COLO668 (cell line): ENCODE results near the gene HES5.
A peak's percentile ranks its signal among the peaks of the same experiment; 100 is the strongest.

Experiments
- DNase-seq: peaks from one replicate; lab custom pipeline; 2025; ENCODE audit not compliant: unreplicated experiment; lab: John Stamatoyannopoulos, UW

The HES5 gene

DNA sequence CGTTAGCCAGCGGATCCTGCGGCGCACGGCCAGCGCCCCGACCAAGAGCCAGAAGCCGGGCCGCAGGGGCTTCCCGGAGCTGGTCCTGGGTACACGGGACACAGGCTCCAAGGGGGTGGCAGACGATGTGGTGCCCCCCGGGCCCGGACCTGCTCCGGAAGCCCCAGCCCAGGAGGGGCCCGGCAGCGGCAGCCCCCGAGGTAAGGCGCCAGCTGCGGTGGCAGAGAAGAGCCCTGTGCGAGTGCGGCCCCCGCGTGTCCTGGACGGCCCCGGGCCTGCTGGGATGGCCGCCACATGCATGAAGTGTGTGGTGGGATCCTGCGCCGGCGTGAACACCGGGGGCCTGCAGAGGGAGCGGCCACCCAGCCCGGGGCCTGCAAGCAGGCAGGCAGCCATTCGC lies 27.9 kb downstream of the HES5 start:
- DNase-seq: no peak

- DNase-seq: no peak
Measured at GRCh38 chr1:2501820-2502119, 28.3 kb downstream of the HES5 start.

DNA sequence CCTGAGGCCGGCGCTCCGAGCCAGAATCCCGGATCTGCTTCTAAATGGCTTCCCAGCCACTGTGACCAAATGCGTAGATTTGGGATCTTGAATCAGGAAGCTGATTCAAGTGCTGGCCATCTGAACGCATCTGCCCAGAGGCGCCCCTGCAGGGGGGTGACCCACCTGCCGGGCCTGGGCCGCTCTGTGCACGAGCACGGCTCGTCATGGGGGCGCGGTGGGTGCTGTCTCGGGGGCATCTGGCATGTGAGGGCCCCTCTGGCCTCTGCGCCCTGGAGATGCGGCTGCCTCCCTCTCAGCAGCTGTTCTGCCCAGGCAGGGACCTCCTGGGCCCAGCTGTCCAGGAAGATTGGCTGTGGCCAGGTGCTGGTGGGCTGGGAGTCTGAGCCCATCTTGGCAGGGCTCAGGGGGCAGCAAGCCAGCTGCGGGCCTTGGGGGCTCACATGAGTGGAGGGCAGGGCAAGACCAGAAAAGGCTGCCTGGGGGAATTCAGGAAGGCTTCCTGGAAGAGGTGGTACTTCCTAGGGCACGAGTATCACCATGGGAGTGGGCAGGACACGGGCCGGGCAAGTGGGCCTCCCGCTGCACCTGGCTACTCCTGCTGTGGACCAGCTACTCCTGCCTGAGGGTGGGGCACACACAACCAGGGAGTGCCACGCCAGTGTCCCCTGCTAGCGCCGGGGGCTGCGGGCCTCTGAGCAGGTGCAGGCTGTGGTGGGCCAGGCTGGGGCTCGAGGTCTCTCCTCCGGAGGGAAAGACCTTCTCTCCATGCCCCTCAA lies 28.8 kb downstream of the HES5 start:
- DNase-seq: no peak

DNA sequence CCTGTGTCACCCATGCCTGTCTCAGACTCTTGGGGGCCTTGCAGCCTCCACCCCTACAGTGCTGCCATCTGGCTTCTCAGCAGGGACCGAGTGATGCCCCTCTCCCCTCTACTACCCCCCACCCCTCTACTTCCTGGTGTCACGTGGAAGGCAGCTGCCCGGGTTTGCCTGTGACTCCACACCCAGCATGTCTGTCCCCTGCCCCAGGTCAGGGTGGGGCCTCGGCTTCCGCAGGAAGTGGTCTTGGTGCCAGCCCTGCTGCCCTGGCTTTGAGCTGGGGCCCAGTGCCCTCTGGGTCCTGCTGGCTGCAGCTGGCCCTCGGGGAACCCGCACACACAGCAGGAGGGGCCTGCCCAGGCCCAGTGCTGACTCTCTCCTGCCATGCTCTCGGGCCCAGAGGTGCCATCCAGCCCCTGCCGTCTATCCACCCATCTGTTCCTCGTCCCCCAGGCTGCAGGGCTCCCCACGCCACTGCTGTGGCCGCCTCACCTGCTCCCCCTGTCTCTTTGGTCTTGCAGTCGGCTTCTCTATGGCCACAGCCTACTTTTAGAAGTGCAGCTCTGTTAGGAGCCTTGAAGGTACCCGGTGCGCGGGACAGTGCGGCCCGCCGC lies 30.0 kb downstream of the HES5 start:
- no peak for DNase-seq

DNA sequence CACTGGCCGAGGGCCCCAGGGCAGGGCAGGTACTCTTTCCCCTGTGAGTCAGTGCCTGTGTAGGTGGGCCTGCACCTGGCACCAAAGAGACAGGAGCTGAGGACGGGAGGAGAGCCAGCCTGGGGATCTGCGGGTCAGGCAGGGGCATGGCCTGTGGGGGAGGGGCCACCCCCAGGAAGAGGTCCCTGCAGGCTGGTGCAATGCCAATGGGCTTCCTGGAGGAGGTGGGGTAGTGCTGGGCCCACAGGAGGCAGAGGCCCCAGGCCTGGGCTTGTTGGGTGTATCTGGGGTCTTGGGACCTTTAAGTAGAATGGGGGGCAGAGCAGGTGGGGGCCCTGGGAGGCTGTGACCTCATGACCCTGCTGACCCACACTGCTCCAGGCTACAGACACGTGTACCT lies 30.8 kb downstream of the HES5 start:
- DNase-seq: no peak

DNA sequence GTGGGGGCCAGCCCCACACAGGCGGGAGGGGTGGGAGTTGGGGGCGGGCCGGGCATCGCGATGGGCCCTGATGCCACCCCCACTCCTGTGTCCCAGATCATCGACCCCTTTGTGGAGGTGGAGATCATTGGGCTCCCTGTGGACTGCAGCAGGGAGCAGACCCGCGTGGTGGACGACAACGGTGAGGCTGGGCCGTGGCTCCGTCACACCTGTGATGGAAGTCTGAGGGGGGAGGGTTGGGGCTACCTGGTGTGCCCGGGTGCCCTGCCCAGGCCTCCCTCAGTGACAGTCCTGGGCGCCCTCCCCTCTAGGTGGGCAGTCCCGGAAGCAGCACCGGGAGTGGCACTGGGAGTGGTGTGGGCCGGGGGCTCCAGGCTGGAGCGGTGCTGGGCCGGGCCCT lies 31.4 kb downstream of the HES5 start:
- no peak for DNase-seq

DNA sequence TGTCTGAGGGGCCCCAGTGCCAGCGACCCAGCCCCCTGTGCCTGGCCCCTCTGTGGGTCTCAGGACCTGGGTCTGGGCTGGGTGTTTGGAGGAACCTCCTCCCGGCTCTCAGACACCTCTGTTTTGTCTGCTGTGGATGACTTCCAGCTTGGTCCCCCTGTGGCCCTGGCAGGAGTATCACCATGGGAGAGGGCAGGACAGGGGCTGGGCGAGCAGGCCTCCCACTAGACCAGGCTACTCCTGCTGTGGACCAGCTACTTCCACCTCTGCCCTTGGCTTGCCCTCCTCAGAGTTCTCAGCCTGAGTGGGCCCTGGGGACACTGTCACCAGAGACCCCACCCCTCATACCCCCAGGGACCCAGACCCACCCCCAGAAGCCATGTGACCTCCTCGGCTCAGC lies 32.2 kb downstream of the HES5 start:
- DNase-seq: no peak

- no peak for DNase-seq
Measured at GRCh38 chr1:2496746-2497145, 33.3 kb downstream of the HES5 start.

DNA sequence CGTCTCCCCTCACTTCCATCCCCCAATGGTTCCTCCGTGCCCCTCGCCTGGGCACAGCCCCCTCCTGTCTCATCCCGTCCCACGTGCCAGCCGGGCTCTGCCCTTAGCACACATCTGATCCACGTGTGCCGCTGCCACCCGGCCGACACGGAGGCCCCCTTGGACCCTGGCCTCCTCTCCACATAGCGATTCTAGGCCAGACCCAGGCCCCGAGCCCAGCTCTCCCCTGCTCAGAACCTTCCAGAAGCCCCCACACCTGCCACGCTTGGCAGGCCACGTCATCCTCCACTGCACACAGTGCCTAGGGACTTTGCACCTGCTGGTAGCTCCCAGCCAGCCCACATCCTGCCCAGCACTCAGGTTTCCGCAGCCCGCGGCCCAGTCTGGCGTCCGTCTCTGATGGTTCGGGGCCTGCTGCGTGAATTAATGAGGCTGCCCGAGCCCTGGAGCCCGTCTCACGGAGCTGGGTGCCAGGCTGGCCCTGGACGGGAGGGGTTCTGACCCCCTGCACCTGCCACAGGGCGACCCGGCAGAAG lies 33.9 kb downstream of the HES5 start:
- peak; percentile 89 for DNase-seq

GRCh38 chr1:2495546-2495945 lies 34.5 kb downstream of the HES5 start:
- no peak for DNase-seq

DNA sequence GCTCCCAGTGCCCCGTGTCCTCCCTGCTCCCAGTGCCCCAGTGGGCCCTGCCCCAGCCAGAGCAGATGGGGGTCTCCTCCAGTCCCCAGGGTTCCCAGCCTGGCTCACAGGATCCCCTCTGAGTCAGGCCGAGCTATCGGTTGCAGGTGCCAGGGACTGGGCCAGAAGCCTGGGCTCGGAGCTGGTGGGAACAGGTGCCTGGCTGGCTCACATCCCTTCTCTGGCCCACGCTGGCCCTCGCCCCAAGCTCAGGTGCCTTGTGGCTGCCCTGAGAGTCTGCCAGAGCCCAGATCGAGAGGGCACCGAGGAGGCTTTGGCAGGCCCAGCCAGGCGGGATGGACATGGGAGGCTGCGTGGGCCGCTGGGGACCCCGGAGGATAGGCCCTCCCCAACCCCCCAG lies 35.0 kb downstream of the HES5 start:
- DNase-seq: no peak

- peak; percentile 44 for DNase-seq
Measured at GRCh38 chr1:2494323-2494693, 35.8 kb downstream of the HES5 start.

DNA sequence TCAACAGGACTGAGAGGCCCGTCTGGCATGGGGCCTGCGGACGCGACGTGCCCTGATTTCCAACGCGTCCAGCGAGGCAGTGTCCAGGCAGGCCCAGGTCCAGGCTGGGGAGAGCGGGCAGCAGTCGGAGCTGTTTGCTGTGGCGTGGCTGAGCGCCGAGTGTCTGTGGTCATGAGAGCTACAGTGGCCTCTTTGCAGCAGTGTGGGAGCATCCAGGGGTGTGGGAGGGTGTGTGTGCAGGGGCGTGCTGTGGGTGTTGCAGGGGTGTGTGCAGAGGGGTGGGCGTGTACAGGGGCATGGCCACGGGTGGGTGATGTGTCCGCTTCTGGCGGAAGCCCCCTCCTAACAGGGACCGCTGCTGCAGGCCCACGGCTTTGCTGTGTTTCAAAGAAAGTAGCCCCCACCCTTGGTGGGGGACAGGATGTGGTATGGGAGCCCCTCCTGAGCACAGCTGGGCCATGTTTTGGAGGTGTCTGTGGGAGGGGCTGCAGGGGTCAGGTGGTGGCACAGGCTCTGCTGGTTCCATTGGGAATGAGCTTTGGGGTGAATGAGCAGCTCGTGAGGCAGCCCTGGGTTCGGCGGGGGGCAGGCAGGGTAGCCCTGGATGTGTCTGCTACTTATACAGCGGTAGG lies 36.3 kb downstream of the HES5 start:
- no peak for DNase-seq

GRCh38 chr1:2493218-2493617 lies 36.8 kb downstream of the HES5 start:
- DNase-seq: no peak

DNA sequence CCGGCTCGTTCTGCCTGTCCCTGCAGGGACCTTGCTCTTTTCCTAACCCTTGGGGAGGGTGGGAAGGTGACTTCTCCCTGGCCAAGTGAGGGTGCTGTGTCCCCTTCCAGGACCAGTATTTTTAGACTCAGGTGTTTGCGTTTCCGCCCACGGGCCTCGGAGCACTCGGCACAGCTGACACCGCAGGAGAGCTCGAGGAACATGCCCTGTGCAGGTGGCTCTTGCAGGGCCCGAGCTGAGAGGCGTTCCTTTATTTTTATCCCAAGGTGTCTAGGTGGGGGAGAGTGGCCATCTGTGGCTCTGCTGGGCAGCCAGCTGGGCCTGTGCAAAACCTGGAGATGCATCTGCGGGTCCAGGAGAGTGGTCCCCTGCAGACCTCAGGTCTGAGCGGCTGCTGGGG lies 38.0 kb downstream of the HES5 start:
- DNase-seq: no peak

- DNase-seq: no peak
Measured at GRCh38 chr1:2489615-2490014, 40.4 kb downstream of the HES5 start.

GRCh38 chr1:2488688-2489087 lies 41.4 kb downstream of the HES5 start:
- no peak for DNase-seq

GRCh38 chr1:2486558-2486957 lies 43.5 kb downstream of the HES5 start:
- DNase-seq: no peak

- DNase-seq: no peak
Measured at GRCh38 chr1:2486041-2486440, 44.0 kb downstream of the HES5 start.

GRCh38 chr1:2483970-2484369 lies 46.1 kb downstream of the HES5 start:
- DNase-seq: no peak

GRCh38 chr1:2483026-2483425 lies 47.0 kb downstream of the HES5 start:
- peak; percentile 36 for DNase-seq

GRCh38 chr1:2482588-2482987 lies 47.5 kb downstream of the HES5 start:
- no peak for DNase-seq
